Mammary epithelial cell (primary cell): ENCODE data around the gene ELL2.

Experiments used
- EZH2 ChIP-seq: IDR thresholded peaks from 2 replicates; pipeline ENCODE4 v1.6.1; 2012; ENCODE audit warnings: low read length, inconsistent platforms, borderline replicate concordance
- TF ChIP-seq, protein P1 (sequence below), 2 donors: IDR thresholded peaks in 1 of 2; conservative IDR thresholded peaks in 1 of 2; 2 replicates each; pipeline ENCODE4 v1.5.1; 2011 to 2012; ENCODE audit warnings: inconsistent platforms in 2 of 2, low read length in 2 of 2, mild to moderate bottlenecking in 2 of 2, control low read depth in 1 of 2, low read depth in 1 of 2; ENCODE audit not compliant: insufficient read depth in 1 of 2; ENCODE audit errors: extremely low read depth in 1 of 2

DNA sequence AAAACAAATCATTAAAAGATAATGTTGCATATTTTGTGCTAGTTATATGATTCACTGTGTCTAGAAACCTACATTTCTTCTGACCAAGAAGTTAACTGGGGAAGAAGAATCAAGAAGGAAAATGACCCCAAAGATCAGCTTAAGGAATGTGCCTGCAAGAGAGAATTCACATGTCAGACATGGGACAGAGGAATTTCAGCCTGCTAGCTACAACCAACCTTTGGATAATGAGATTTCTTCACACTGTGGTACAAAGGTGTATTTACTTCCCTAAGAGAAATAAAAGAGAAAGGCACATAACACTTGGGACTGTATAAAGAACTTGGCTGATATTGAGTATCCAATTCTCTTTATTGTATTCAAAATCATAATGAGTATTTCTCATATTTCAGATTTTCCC lies 39.6 kb upstream of the ELL2 start:
- TF ChIP-seq, protein P1, sequence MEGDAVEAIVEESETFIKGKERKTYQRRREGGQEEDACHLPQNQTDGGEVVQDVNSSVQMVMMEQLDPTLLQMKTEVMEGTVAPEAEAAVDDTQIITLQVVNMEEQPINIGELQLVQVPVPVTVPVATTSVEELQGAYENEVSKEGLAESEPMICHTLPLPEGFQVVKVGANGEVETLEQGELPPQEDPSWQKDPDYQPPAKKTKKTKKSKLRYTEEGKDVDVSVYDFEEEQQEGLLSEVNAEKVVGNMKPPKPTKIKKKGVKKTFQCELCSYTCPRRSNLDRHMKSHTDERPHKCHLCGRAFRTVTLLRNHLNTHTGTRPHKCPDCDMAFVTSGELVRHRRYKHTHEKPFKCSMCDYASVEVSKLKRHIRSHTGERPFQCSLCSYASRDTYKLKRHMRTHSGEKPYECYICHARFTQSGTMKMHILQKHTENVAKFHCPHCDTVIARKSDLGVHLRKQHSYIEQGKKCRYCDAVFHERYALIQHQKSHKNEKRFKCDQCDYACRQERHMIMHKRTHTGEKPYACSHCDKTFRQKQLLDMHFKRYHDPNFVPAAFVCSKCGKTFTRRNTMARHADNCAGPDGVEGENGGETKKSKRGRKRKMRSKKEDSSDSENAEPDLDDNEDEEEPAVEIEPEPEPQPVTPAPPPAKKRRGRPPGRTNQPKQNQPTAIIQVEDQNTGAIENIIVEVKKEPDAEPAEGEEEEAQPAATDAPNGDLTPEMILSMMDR (conservative IDR thresholded peaks at IDR 0.05 in 1 of 2, IDR thresholded peaks at IDR 0.05 in 1 of 2; ENCODE audit: extremely low read depth in 1 of 2, insufficient read depth in 1 of 2, low read depth in 1 of 2, low read length in 2 of 2) = no peak
- TF ChIP-seq EZH2 = no peak
